IMR-90 (cell line): ENCODE results near the gene SYTL2. TPM values are rescaled to one million over a fixed set of nuclear protein-coding genes. Genes with fewer than 3 reads are reported as not detected.

Experiments used
- ATAC-seq: fragments of 200-7000 bp; cut with Tn5 transposase; 2 replicates; pipeline ENCODE4 v1.9.1; 2020; ENCODE audit warnings: low read depth, mild to moderate bottlenecking, moderate library complexity
- BruUV-seq: library from RNA; stranded (reverse); fragments of 400-500 nt; replicated peaks from 2 replicates; lab custom pipeline; 2021; lab: Mats Ljungman, UMichigan
- CTCF ChIA-PET: fragments of 300-600 bp; formaldehyde crosslinking; extraction: SDS; loops from one replicate; lab custom pipeline; 2021; ENCODE audit warnings: antibody characterized with exemption; lab: Yijun Ruan, JAX
- POLR2A ChIA-PET: fragments of 300-600 bp; sonication (Branson Sonifier 250); formaldehyde crosslinking; loops from one replicate; lab custom pipeline; 2022; ENCODE audit warnings: antibody characterized with exemption; ENCODE audit not compliant: unreplicated experiment; lab: Charles Lee
- DNase-seq: peaks from one replicate; pipeline ENCODE4 v3.0.0; 2013
- H2AFZ ChIP-seq: replicated peaks from 2 replicates; pipeline ENCODE3; 2013; ENCODE audit warnings: low read length, mild to moderate bottlenecking; ENCODE audit not compliant: poor library complexity
- H2AK5ac ChIP-seq: 2 replicates; pipeline ENCODE4 v1.6.1; 2013; ENCODE audit warnings: low read depth, low read length, inconsistent platforms
- H2AK9ac ChIP-seq: replicated peaks from 2 replicates; pipeline ENCODE3; 2013; ENCODE audit warnings: mild to moderate bottlenecking, low read depth, low read length, moderate library complexity; ENCODE audit not compliant: poor library complexity
- H2BK120ac ChIP-seq: 2 replicates; pipeline ENCODE4 v1.6.1; 2013; ENCODE audit warnings: low read depth, low read length, inconsistent platforms
- H2BK15ac ChIP-seq: 3 replicates; pipeline ENCODE4 v1.6.1; 2013; ENCODE audit warnings: low read depth, low read length, inconsistent platforms
- H2BK20ac ChIP-seq: 2 replicates; pipeline ENCODE4 v1.6.1; 2013; ENCODE audit warnings: low read depth, mild to moderate bottlenecking, inconsistent platforms, low read length, moderate library complexity
- H2BK5ac ChIP-seq: 2 replicates; pipeline ENCODE4 v1.6.1; 2013; ENCODE audit warnings: mild to moderate bottlenecking, low read depth, low read length, inconsistent platforms; ENCODE audit not compliant: poor library complexity, severe bottlenecking
- H3K14ac ChIP-seq: replicated peaks from 2 replicates; pipeline ENCODE4 v1.6.1; 2013; ENCODE audit warnings: low read depth, low read length, inconsistent platforms
- H3K18ac ChIP-seq: 2 replicates; pipeline ENCODE4 v1.6.1; 2013; ENCODE audit warnings: low read depth, low read length, control low read depth
- H3K23ac ChIP-seq: 2 replicates; pipeline ENCODE4 v1.6.1; 2013; ENCODE audit warnings: low read depth, low read length, inconsistent platforms
- H3K27ac ChIP-seq: 2 replicates; pipeline ENCODE4 v1.5.1; 2013; ENCODE audit warnings: mild to moderate bottlenecking, control low read depth, low read length; ENCODE audit not compliant: insufficient read depth
- H3K27me3 ChIP-seq: 2 replicates; pipeline ENCODE4 v1.6.1; 2013; ENCODE audit warnings: low read length; ENCODE audit not compliant: control insufficient read depth, insufficient read depth
- H3K36me3 ChIP-seq: 2 replicates; pipeline ENCODE4 v1.6.1; 2013; ENCODE audit warnings: low read length, mixed read lengths; ENCODE audit not compliant: control insufficient read depth, insufficient read depth
- H3K4ac ChIP-seq: 2 replicates; pipeline ENCODE4 v1.6.1; 2013; ENCODE audit warnings: low read depth, low read length, inconsistent platforms
- H3K4me1 ChIP-seq: 2 replicates; pipeline ENCODE4 v1.6.1; 2013; ENCODE audit warnings: low read length, mixed read lengths; ENCODE audit not compliant: control insufficient read depth, insufficient read depth
- H3K4me2 ChIP-seq: 2 replicates; pipeline ENCODE4 v1.6.1; 2013; ENCODE audit warnings: low read depth, mild to moderate bottlenecking, control low read depth, low read length, moderate library complexity
- H3K4me3 ChIP-seq: 2 replicates; pipeline ENCODE4 v1.5.1; 2013; ENCODE audit warnings: low read depth, mild to moderate bottlenecking, control low read depth, low read length, moderate library complexity; ENCODE audit not compliant: insufficient read depth
- H3K56ac ChIP-seq: 2 replicates; pipeline ENCODE4 v1.6.1; 2013; ENCODE audit warnings: low read length, inconsistent platforms; ENCODE audit not compliant: insufficient read depth; ENCODE audit errors: extremely low read depth
- H3K79me1 ChIP-seq, 2 experiments: 2 replicates each; pipeline ENCODE4 v1.6.1; 2013; ENCODE audit warnings: low read length in 2 of 2, inconsistent platforms in 1 of 2, low read depth in 1 of 2
- H3K9ac ChIP-seq: 2 replicates; pipeline ENCODE4 v1.6.1; 2013; ENCODE audit warnings: low read depth, low read length, control low read depth
- H3K9me1 ChIP-seq: 2 replicates; pipeline ENCODE4 v1.6.1; 2013; ENCODE audit warnings: low read length, inconsistent platforms; ENCODE audit not compliant: insufficient read depth
- H3K9me3 ChIP-seq: 2 replicates; pipeline ENCODE4 v1.6.1; 2013; ENCODE audit warnings: low read length; ENCODE audit not compliant: control insufficient read depth, insufficient read depth
- H4K20me1 ChIP-seq: 2 replicates; pipeline ENCODE4 v1.6.1; 2013; ENCODE audit warnings: low read length, inconsistent platforms; ENCODE audit not compliant: insufficient read depth
- H4K5ac ChIP-seq: 2 replicates; pipeline ENCODE4 v1.6.1; 2013; ENCODE audit warnings: mild to moderate bottlenecking, low read depth, low read length, control low read depth
- H4K8ac ChIP-seq, 2 experiments: 2 replicates each; pipeline ENCODE4 v1.6.1; 2013; ENCODE audit warnings: low read depth in 2 of 2, low read length in 2 of 2, control low read depth in 1 of 2, inconsistent platforms in 1 of 2
- H4K91ac ChIP-seq: 2 replicates; pipeline ENCODE4 v1.6.1; 2013; ENCODE audit warnings: low read depth, low read length, inconsistent platforms; ENCODE audit not compliant: insufficient read depth
- BHLHE40 ChIP-seq: fragments of 150-350 bp; IDR thresholded peaks from 2 replicates; pipeline ENCODE4 v1.6.1; 2016; ENCODE audit warnings: mild to moderate bottlenecking, low read depth, low read length
- CTCF ChIP-seq: conservative IDR thresholded peaks from 2 replicates; pipeline ENCODE4 v1.5.1; 2012; ENCODE audit warnings: mild to moderate bottlenecking, low read depth, low read length, improper control_type of control experiment
- ELK1 ChIP-seq: fragments of 150-350 bp; IDR thresholded peaks from 2 replicates; pipeline ENCODE4 v1.6.1; 2016; ENCODE audit warnings: low read depth, mild to moderate bottlenecking, low read length, moderate library complexity, borderline replicate concordance
- MAZ ChIP-seq: IDR thresholded peaks from 2 replicates; pipeline ENCODE4 v1.6.1; 2012; ENCODE audit warnings: low read depth, mild to moderate bottlenecking, low read length, improper control_type of control experiment, moderate library complexity, borderline replicate concordance
- MXI1 ChIP-seq: IDR thresholded peaks from 2 replicates; pipeline ENCODE4 v1.6.1; 2012; ENCODE audit warnings: low read depth, mild to moderate bottlenecking, low read length, moderate library complexity, borderline replicate concordance
- NFE2L2 ChIP-seq: fragments of 150-350 bp; IDR thresholded peaks from 2 replicates; pipeline ENCODE4 v1.6.1; 2016; ENCODE audit warnings: low read depth, mild to moderate bottlenecking, low read length
- POLR2A ChIP-seq: IDR thresholded peaks from 2 replicates; pipeline ENCODE4 v1.6.1; 2012; ENCODE audit warnings: mild to moderate bottlenecking, low read depth, low read length
- RAD21 ChIP-seq: IDR thresholded peaks from 2 replicates; pipeline ENCODE4 v1.6.1; 2012; ENCODE audit warnings: low read length, improper control_type of control experiment
- RCOR1 ChIP-seq: IDR thresholded peaks from 2 replicates; pipeline ENCODE4 v1.6.1; 2012; ENCODE audit warnings: mild to moderate bottlenecking, low read length, improper control_type of control experiment; ENCODE audit not compliant: insufficient replicate concordance
- RFX5 ChIP-seq: IDR thresholded peaks from 2 replicates; pipeline ENCODE4 v1.8.0; 2012; ENCODE audit warnings: low read depth, mild to moderate bottlenecking, low read length, moderate library complexity
- USF2 ChIP-seq: fragments of 150-350 bp; IDR thresholded peaks from 2 replicates; pipeline ENCODE4 v1.6.1; 2017; ENCODE audit warnings: mild to moderate bottlenecking, antibody characterized with exemption, low read length, low read depth
- WGBS, 2 experiments: methylation state at CpG; one replicate each; pipeline versions ENCODE4 v1.1.5 to v1.1.7; 2013; ENCODE audit warnings: missing lambda C conversion rate in 2 of 2; ENCODE audit not compliant: insufficient read length in 1 of 2; ENCODE audit errors: extremely low coverage in 2 of 2; 5-methylcytosine and 5-hydroxymethylcytosine counted together
- dilution Hi-C: fragments of 300-500 bp; cut with HindIII; formaldehyde crosslinking; loops from one replicate; pipeline ENCODE4 v1.14.3; 2018; ENCODE audit warnings: low sequenced_read_pairs; ENCODE audit not compliant: unreplicated experiment
- in situ Hi-C: fragments of 300-500 bp; cut with MboI; formaldehyde crosslinking; loops from 3 replicates; pipeline ENCODE4 v1.14.3; 2019; ENCODE audit warnings: low sequenced_read_pairs, inconsistent platforms, mixed read lengths
- intact Hi-C: fragments of 100-400 bp; cut with micrococcal nuclease; formaldehyde crosslinking; loops from 2 replicates; pipeline ENCODE4 v1.10.0; 2022
- polyA plus RNA-seq, 3 experiments: library from polyadenylated mRNA; depleted of rRNA; stranded (reverse); fragments of >200 nt; gene quantifications; 2 replicates each; pipeline ENCODE4 v1.2.3, GENCODE V29; 2012; ENCODE audit warnings: low replicate concordance in 1 of 3
- total RNA-seq: library from RNA; depleted of rRNA; stranded (reverse); fragments of >200 nt; gene quantifications from 2 replicates; pipeline ENCODE4 v1.2.3, GENCODE V29; 2012

The SYTL2 gene
- total and polyA plus RNA-seq, 2 of the 4 experiments (the other 2 are of a cell fraction): 45.2 to 70.0 TPM

- H3K27me3 ChIP-seq: no peaks in the 10 kb centered on the region
- no peak overlapping the region for H4K8ac ChIP-seq
- H3K4me2 ChIP-seq: no peak overlapping the region
- H3K18ac ChIP-seq: no peak overlapping the region
- no peak overlapping the region for H3K4me3 ChIP-seq
- no peak overlapping the region for H2AK9ac ChIP-seq
- WGBS, 2 experiments: no CpG with 5 or more reads among the region's 5 CpGs
- peaks cover 2% of the 10 kb centered on the region; the same call in 1 of the 2 replicates for H3K4me1 ChIP-seq
- CTCF ChIA-PET: interaction anchor here (0.9 kb wide), 1 partner anchor 116 kb away, joined by 4 read pairs; no protein-coding TSS in a partner anchor
- no peak overlapping the region for H2BK20ac ChIP-seq
- no peak overlapping the region for H3K27ac ChIP-seq
- no peak overlapping the region for H4K91ac ChIP-seq
- H2AK5ac ChIP-seq: no peak overlapping the region
- intact Hi-C loops (no loop called here), in situ Hi-C loops (no loop called here), dilution Hi-C loops (no loop called here)
- H3K56ac ChIP-seq: no peak overlapping the region
- H3K9ac ChIP-seq: no peak overlapping the region
- no peak for ATAC-seq
- BruUV-seq: no TSS peak
- POLR2A ChIA-PET: no interaction called here
- peaks cover 3% of the 10 kb centered on the region for H3K9me1 ChIP-seq
- no peaks in the 10 kb centered on the region for H3K9me3 ChIP-seq
- H4K5ac ChIP-seq: no peak overlapping the region
- peaks cover 7 to 11% of the 10 kb centered on the region in 2 experiments; a peak in 3 of 4 replicates for H3K79me1 ChIP-seq
- H2BK5ac ChIP-seq: no peak overlapping the region
- TF ChIP-seq CTCF (no peak), MAZ (no peak), USF2 (no peak), RAD21 (no peak), POLR2A (no peak), NFE2L2 (no peak), ELK1 (no peak), MXI1 (no peak), BHLHE40 (no peak), RFX5 (no peak), RCOR1 (no peak)
- no peak overlapping the region for H3K4ac ChIP-seq
- H3K36me3 ChIP-seq: peaks cover 18% of the 10 kb centered on the region
- no peak overlapping the region for H2BK120ac ChIP-seq
- no peak overlapping the region for H2AFZ ChIP-seq
- H4K20me1 ChIP-seq: no peaks in the 10 kb centered on the region
- no peak for DNase-seq
- H2BK15ac ChIP-seq: no peak overlapping the region
- H3K14ac ChIP-seq: no peak overlapping the region
- H3K23ac ChIP-seq: no peak overlapping the region
Measured at GRCh38 chr11:85709941-85710702, 100.8 kb downstream of the SYTL2 start.
